KOPT-K1 (cell line): Measurements from ENCODE around the gene CCDC167.

Experiments
- H3K27ac ChIP-seq: fragments of 200-600 bp; sonication (generic); 2 replicates; pipeline ENCODE4 v1.5.1; 2016; ENCODE audit warnings: antibody characterized with exemption, mild to moderate bottlenecking, low read depth, low read length; ENCODE audit not compliant: poor library complexity, severe bottlenecking
- H3K36me3 ChIP-seq: fragments of 200-600 bp; sonication (generic); 2 replicates; pipeline ENCODE4 v1.5.1; 2017; ENCODE audit warnings: antibody characterized with exemption, mild to moderate bottlenecking, low read length, moderate library complexity; ENCODE audit not compliant: insufficient read depth
- H3K9me3 ChIP-seq: fragments of 200-600 bp; sonication (generic); 2 replicates; pipeline ENCODE4 v1.5.1; 2017; ENCODE audit warnings: antibody characterized with exemption, low read length, mild to moderate bottlenecking; ENCODE audit not compliant: insufficient read depth, poor library complexity, severe bottlenecking

CCDC167 gene

DNA sequence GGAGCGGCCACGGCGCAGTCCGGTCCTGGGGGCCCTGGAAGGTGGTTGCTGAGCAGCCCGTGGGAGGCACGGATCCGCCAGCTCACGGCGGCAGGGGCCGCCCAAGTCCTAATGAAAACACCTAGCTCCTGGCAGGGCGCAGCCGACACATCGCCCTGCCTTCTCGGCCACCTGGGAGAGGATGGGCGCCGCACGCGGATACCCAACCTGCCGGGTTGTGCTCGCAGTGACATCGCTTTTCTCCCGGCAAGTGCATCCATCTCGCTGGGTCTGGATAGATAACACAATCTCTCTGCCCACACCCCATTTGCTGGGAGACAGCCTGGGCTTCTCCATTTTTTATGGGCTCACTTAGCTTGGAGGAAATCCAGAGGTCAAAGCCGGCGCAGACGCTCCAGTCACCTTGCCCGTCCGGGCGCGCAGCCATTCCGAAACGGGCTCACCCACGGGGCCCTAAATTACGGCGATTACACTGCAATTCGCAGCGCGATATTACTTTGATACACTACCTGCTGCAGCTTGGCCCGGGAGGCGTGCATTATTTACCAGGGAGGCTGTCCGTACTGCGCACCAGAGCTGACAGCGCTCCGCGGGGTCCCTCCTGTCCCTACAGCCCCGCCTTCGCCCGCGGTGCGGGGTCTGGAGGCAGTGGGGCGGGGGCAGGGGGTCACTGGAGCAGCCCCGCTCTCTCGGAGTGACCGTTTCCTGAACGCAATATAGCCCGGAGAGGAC, 36.2 kb upstream of the CCDC167 start:
- H3K27ac ChIP-seq: no peak overlapping the region
- H3K9me3 ChIP-seq: no peaks in the 10 kb centered on the region
- H3K36me3 ChIP-seq: no peaks in the 10 kb centered on the region

DNA sequence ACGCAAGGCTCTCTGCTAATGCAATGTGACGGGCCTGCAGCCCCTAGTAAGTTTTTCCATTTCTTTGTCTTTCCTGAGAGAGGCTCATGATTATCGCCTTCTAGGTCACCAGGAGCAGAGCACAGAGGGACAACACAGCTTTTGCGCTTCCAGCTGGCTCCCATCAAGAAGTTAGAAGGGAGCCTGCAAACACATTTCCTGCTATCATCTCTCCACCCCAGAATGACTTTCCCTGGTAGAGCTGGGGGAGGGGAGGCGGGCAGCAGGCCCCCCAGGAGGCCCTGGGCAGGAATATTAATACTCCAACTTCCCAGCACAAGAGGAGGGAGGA, 35.7 kb upstream of the CCDC167 start:
- no peaks in the 10 kb centered on the region for H3K36me3 ChIP-seq
- no peak overlapping the region for H3K27ac ChIP-seq
- H3K9me3 ChIP-seq: no peaks in the 10 kb centered on the region

DNA sequence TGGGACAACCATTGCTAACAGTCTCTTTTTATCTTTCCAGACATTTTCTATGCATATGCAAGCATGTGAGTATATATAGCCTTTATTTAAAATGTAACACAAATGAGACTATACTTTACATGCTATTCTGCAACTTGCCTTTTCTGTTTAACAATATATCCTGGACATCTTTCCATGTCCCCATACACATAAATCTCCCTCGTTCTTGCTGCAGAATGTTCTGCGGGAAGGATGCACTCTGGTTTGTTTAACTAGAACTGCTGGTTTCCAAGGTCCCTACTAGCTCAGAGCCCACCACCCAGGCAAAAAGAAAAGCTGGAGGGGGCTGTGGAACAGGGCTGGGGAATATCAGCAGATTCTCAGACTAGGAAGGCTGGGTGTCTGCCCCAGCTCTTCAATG, 35.2 kb upstream of the CCDC167 start:
- no peaks in the 10 kb centered on the region for H3K36me3 ChIP-seq
- no peaks in the 10 kb centered on the region for H3K9me3 ChIP-seq
- no peak overlapping the region for H3K27ac ChIP-seq

DNA sequence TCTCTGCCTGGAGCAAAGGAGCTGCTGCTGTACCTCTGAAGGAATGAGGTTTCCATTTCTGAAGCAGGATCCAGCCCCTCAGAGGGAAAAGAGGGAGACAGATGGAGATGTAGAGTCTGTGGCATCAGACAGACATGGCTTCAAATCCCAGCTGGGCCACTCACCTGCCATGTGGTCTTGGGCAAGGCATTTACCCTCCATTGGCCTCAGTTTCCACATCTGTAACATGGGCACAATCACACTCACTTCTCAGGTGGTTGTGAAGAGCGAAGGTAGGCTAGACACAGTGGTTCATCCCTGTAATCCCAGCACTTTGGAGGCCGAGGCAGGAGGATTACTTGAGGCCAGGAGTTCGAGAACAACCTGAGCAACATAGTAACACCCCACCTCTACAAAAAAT, 32.4 kb upstream of the CCDC167 start:
- Histone ChIP-seq H3K36me3 (no peaks in the 10 kb centered on the region), H3K27ac (no peak overlapping the region), H3K9me3 (no peaks in the 10 kb centered on the region)

DNA sequence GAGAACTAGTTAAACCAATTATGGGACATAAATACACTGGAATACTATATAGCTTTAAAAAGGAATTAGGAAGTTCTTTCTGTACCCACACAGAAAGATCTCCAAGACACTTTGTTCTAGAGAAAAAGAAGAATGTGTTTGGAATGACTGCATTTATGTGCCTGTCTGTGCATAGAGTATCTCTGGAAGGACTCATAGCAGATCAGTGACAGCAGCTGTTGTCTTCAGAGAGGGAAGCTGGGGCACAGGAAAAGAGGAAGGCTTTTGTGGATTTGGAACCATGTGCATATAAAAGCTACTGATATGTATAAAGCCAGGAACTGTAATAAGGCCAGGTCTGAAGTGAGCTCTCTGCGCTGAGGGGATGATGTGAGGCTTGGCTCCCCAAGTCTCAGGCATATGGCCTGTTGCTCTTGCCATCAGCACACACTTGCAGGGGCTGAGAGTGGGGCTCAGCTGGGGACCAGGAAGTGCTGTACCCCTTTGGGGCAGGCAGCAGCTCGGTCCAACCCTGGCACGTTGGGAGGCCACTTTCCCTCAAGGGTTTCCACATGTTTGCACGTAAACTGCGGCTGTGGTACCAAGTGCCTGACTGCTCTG, 31.8 kb upstream of the CCDC167 start:
- H3K9me3 ChIP-seq: no peaks in the 10 kb centered on the region
- no peak overlapping the region for H3K27ac ChIP-seq
- H3K36me3 ChIP-seq: no peaks in the 10 kb centered on the region

DNA sequence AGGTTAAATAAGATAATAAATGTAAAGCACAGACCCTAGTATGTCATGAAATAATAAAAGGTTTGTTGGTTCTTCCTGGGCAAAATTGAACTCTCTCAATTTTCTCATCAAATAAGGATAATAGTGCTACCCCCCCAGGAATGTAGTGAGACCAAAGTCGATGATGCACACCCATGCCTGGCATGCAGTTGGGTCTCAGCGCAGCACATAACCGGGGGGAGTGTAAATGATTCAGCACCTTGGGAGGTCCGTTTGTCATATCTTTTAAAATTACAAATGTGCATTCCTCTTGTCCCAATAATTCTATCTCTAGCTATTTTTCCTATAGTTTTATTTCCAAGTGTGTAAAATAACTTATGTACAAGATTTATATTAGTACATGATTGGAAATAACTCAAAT, 31.3 kb upstream of the CCDC167 start:
- Histone ChIP-seq H3K36me3 (no peaks in the 10 kb centered on the region), H3K27ac (no peak overlapping the region), H3K9me3 (no peaks in the 10 kb centered on the region)

DNA sequence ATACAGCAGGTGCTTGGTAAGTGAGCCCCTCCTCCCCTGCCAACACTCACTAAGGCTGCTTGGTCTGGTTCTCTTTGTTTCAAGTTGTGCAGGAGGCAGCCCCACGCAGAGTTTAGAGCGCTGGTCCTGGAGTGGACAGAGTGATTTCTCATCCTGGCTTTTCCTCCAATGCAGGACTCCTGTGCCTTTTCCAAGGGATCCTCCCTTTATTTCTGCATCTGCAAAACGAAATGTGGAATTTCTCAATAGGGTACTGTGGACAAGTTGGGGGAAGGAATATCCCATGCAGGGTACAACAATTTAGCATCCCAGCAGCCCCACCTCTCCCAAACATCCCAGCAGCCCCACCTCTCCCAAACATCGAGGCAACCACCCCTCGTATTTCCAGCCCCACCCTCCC, 30.6 kb upstream of the CCDC167 start:
- H3K9me3 ChIP-seq: no peaks in the 10 kb centered on the region
- no peak overlapping the region for H3K27ac ChIP-seq
- H3K36me3 ChIP-seq: no peaks in the 10 kb centered on the region

DNA sequence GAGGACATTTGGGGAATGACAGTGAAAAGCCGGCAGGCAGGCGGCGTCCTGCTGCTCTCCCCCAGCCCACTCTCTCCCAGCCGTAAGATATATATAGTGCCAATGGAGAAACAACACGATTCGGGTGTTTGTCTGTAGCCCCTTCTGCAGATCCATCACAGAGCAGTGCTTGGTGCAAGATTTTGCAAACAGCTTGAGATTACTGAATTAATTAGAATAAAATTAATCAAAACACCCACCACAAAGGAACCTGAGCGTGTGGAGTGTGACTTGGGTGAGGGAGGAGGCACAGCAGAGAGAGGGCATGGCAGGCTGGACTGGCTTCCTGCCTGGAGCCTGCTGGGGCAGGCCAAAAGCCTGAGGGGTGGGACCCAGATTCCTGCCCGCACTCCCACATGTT, 28.8 kb upstream of the CCDC167 start:
- H3K9me3 ChIP-seq: no peaks in the 10 kb centered on the region
- H3K36me3 ChIP-seq: no peaks in the 10 kb centered on the region
- no peak overlapping the region for H3K27ac ChIP-seq

DNA sequence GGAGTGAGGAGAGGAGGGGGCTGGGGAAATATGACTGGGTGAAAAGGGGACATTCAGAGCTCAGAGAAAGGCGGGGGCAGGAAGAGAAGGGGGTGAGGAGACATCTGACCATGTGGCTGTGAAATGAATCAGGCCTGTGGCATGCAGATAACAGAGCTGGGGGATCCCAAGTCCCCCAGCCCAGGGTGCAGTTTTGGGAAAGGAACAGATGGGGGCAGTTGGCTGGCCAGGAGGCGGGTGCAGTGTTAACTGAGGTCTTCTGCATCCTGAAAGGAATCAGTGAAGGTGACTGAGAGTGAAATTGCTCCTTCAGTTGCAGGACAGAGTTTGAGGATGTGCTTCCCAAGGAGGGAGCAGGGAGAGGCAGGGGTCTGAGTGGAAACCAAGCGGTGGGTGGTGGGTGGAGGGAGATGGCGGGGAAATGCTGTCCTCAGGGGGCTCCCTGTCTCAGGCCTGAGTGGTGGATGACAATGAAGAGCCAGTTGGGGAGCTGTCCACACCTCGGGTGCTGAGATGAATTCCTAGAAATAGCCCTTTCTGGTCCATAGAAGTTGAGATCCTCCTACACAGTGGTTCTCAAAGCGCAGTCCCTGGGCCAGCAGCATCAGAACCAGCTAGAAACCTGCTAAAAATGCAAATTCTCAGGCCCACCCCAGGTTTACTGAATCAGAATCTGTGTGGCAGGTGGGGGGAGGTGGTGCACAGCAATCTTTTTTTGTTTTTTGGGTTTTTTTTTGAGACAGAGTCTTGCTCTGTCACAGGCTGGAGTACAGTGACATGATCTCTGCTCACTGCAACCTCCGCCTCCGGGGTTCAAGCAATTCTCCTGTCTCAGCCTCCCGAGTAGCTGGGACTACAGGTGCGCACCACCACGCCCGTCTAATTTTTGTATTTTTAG, 26.0 kb upstream of the CCDC167 start:
- Histone ChIP-seq H3K9me3 (no peaks in the 10 kb centered on the region), H3K36me3 (no peaks in the 10 kb centered on the region)

DNA sequence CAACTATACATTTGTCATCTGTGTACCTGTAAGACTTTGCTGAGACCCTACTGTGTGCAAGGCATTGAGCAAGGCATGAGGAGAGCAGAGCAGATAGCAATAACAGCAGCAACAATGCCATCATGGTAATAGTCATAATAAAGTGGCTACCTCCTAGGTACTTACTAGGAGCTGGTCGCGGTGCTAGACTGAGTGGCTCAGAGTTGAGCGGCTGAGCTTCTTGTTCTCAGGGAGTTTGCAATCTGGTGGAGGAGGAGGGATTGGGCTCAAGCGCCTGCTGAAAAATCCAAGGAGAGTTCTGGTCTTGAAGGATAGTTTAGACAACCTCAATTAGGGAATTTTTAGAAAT, 25.3 kb upstream of the CCDC167 start:
- Histone ChIP-seq H3K27ac (no peak overlapping the region), H3K36me3 (no peaks in the 10 kb centered on the region), H3K9me3 (no peaks in the 10 kb centered on the region)

More for the DNA sequence above, 26.0 kb upstream of the CCDC167 start:
- no peak overlapping the region for H3K27ac ChIP-seq

DNA sequence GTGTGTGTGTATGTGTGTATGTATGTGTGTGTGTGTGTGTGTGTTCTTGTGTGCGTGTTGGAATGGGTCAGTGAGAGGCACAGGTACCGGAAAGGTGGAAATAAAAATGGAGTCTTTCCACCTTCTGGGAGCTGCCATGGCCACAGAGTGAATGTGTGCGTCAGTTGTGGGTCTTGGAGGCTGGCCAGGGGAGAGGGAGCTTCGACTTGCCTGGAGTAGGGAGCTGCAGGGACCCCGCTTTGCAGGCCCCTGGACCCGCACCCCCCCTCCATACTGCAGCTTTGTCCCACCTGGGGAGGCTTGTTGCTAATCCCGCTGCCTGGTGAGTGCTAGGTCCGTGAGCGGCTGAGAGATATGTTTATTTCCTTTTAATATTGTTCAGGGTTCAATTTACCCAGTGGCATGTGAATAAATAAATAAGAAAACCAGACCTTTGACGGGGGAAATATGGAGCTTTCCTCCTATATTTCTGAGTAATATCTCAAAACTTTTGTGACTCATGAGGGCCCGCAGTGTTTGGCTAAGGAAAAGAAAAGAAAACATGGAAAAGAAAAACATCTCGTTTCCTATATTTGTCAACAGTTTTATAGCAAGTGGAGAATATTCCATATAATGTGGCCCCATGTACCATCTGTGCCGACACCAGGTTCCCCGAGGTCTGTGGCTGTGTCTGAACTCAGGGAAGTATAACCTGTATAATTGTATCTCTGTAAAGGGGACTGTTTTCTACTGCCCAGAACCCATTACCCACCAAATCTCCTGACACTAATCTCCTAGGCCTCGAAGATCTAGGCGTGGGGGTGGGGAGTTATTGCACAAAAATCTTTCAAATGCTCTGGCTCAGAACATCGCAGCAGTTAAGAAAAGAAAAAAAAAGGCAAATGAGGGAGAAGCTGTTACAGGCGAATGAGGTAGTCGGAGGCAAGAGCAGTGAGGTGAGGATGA, 24.6 kb upstream of the CCDC167 start:
- Histone ChIP-seq H3K9me3 (no peaks in the 10 kb centered on the region), H3K27ac (no peak overlapping the region), H3K36me3 (no peaks in the 10 kb centered on the region)

DNA sequence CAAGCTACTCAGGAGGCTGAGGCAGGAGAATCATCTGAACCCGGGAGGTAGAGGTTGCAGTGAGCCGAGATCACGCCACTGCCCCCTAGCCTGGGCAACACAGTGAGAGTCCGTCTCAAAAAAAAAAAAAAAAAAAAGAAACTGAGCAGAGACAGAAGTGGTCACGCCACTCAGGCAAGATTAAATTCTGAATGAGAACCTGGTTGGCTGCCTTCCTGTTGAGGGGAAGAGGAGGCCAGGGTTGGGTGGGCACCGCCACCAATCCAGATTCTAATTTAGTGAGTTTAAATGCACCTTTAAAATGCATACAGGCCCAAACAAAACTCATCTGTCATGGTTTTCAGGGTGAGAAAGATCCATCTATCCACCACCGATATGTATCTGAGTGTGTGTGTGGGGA, 23.7 kb upstream of the CCDC167 start:
- H3K36me3 ChIP-seq: no peaks in the 10 kb centered on the region
- no peak overlapping the region for H3K27ac ChIP-seq
- H3K9me3 ChIP-seq: no peaks in the 10 kb centered on the region

DNA sequence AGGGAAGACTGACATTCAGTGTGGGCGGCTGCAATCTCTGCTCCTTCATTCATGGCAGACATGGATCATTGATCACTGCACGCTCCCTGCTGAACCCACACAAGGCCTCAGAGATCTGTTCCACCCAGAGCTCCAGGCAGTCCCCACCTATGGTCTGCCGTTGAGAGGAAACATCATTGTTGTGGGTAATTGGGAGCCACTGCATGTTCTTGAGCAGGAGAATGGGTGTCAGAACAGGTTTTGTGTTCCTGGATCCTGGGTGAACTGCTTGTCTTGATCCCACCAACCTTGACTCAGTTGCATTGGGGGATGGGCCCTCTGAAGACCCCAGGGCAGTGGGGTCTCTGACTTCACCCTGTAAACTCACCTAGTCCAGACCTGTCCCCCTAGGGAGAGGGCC, 23.1 kb upstream of the CCDC167 start:
- Histone ChIP-seq H3K9me3 (no peaks in the 10 kb centered on the region), H3K36me3 (no peaks in the 10 kb centered on the region), H3K27ac (no peak overlapping the region)

DNA sequence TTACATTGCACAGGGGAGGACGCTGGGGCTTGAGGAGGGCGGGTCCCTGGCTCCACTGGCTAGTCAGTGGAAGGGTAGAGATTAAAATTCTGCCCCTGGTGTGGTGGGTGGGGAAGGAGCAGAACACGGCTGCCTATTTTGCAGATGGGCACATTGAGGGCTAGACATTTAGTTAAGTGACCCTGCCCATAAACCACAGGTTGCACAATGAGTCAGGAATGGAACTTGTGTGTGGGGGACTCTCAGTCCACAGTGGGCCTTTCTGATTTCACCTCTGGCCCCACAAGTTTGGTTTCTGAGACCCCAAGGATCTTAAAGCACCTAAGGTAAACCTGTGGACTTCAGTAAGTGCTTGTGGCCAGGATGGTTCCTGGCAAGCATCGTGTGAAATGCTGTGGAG, 22.0 kb upstream of the CCDC167 start:
- no peaks in the 10 kb centered on the region for H3K9me3 ChIP-seq
- H3K27ac ChIP-seq: no peak overlapping the region

DNA sequence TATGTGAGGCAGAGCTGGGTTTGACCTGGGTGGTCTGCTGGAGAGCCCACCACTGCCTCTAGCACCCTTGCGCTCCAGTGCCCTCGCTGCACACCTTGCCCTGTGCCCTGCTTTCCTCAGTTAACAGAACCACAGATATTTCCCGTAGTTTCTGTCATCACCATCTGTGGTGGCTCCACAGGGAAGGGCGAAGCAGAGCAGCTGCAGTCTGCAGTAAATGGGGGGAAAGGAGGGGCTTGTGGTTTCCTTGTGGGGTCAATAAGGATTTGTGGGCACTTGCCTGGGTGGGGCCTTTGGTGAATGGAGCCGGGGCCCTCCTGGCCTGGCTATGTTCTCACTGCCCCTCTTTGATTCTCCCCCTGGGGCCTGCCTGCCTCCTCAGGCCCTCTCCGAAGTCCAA, 21.2 kb upstream of the CCDC167 start:
- H3K36me3 ChIP-seq: no peaks in the 10 kb centered on the region
- H3K27ac ChIP-seq: no peak overlapping the region
- no peaks in the 10 kb centered on the region for H3K9me3 ChIP-seq

More for the DNA sequence above, 22.0 kb upstream of the CCDC167 start:
- no peaks in the 10 kb centered on the region for H3K36me3 ChIP-seq
